Measurements from ENCODE around the gene CLSTN1. TPM values are rescaled to one million over a fixed set of nuclear protein-coding genes. Genes with fewer than 3 reads are reported as not detected.

The CLSTN1 gene
- total and polyA plus RNA-seq, 2 of the 13 experiments (the other 11 are each of a cell fraction or from before 2014, with no cell fraction given) = 19.7 to 29.8 TPM

DNA sequence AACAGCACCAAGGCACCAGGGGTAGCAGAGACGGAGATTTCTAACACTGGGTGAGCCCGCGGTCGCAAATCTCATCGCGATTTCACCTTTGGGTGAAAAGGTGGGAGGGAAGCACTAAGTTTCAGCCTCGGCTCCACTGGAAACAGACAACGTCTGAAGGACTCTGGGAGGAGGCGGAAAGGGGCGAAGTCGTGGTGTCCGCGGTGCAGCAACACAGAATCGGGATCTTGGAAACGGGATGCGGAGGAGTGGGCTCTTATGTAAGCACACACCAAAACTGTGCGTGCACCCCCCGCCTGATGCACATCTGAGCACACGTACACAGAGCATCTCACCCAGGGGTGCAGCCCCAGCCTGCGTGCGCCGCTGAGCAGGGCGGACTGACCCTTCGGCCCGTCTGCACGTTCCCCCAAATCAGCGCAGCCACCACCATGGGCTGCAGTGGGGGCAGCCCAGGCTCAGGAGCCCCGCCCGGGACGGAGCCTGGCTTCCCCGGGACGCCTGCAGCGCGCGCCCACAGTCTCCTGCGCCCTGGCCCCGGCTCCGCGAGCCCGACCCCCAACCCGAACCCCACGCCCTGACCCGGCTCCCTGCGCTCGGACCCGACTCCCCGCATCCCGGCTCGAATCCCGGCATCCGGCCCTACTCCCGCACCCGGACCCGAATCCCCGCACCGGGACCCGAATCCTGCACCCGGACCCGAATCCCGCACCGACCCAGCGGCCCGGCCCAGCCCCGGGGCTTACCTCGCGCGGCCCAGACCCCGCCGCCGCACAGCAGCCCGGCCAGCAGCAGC, 670 bp downstream of the CLSTN1 start (continued):
- TF ChIP-seq, protein P1, sequence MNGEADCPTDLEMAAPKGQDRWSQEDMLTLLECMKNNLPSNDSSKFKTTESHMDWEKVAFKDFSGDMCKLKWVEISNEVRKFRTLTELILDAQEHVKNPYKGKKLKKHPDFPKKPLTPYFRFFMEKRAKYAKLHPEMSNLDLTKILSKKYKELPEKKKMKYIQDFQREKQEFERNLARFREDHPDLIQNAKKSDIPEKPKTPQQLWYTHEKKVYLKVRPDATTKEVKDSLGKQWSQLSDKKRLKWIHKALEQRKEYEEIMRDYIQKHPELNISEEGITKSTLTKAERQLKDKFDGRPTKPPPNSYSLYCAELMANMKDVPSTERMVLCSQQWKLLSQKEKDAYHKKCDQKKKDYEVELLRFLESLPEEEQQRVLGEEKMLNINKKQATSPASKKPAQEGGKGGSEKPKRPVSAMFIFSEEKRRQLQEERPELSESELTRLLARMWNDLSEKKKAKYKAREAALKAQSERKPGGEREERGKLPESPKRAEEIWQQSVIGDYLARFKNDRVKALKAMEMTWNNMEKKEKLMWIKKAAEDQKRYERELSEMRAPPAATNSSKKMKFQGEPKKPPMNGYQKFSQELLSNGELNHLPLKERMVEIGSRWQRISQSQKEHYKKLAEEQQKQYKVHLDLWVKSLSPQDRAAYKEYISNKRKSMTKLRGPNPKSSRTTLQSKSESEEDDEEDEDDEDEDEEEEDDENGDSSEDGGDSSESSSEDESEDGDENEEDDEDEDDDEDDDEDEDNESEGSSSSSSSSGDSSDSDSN (CRISPR knock-in tag; IDR thresholded peaks at IDR 0.05) = peak; percentile 57
- no peak for TF ChIP-seq ZBTB42 (CRISPR knock-in tag; IDR thresholded peaks at IDR 0.05)
- TF ChIP-seq ZNF326 (CRISPR knock-in tag; IDR thresholded peaks at IDR 0.05; ENCODE audit: borderline replicate concordance) = no peak
- TF ChIP-seq HES4 (CRISPR knock-in tag; IDR thresholded peaks at IDR 0.05; ENCODE audit: borderline replicate concordance) = peak; percentile 9; the same call in 1 of the 2 replicates
- no peak for TF ChIP-seq SMYD3 (CRISPR knock-in tag; IDR thresholded peaks at IDR 0.05)
- TF ChIP-seq ZNF788 (CRISPR knock-in tag; IDR thresholded peaks at IDR 0.05; ENCODE audit: borderline replicate concordance) = peak; percentile 34; the same call in 1 of the 2 replicates
- TF ChIP-seq, protein P2, sequence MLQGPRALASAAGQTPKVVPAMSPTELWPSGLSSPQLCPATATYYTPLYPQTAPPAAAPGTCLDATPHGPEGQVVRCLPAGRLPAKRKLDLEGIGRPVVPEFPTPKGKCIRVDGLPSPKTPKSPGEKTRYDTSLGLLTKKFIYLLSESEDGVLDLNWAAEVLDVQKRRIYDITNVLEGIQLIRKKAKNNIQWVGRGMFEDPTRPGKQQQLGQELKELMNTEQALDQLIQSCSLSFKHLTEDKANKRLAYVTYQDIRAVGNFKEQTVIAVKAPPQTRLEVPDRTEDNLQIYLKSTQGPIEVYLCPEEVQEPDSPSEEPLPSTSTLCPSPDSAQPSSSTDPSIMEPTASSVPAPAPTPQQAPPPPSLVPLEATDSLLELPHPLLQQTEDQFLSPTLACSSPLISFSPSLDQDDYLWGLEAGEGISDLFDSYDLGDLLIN (CRISPR knock-in tag; IDR thresholded peaks at IDR 0.05; ENCODE audit: borderline replicate concordance) = no peak
- TF ChIP-seq, protein P3, sequence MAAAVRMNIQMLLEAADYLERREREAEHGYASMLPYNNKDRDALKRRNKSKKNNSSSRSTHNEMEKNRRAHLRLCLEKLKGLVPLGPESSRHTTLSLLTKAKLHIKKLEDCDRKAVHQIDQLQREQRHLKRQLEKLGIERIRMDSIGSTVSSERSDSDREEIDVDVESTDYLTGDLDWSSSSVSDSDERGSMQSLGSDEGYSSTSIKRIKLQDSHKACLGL (CRISPR knock-in tag; IDR thresholded peaks at IDR 0.05) = peak; percentile 60
- peak; percentile 34; the same call in 1 of the 2 replicates for TF ChIP-seq GABPB1 (CRISPR knock-in tag; IDR thresholded peaks at IDR 0.05)
- no peak for TF ChIP-seq RBM22 (optimal IDR thresholded peaks at IDR 0.05; ENCODE audit: low read length)
- TF ChIP-seq MTA1 (CRISPR knock-in tag; IDR thresholded peaks at IDR 0.05; ENCODE audit: borderline replicate concordance) = peak; percentile 48; the same call in 1 of the 2 replicates
- TF ChIP-seq KMT2A (CRISPR knock-in tag; IDR thresholded peaks at IDR 0.05) = peak; percentile 75; the same call in 1 of the 2 replicates
- no peak for TF ChIP-seq ZNF260 (CRISPR knock-in tag; IDR thresholded peaks at IDR 0.05; ENCODE audit: borderline replicate concordance, low read depth)
- TF ChIP-seq, protein P4, sequence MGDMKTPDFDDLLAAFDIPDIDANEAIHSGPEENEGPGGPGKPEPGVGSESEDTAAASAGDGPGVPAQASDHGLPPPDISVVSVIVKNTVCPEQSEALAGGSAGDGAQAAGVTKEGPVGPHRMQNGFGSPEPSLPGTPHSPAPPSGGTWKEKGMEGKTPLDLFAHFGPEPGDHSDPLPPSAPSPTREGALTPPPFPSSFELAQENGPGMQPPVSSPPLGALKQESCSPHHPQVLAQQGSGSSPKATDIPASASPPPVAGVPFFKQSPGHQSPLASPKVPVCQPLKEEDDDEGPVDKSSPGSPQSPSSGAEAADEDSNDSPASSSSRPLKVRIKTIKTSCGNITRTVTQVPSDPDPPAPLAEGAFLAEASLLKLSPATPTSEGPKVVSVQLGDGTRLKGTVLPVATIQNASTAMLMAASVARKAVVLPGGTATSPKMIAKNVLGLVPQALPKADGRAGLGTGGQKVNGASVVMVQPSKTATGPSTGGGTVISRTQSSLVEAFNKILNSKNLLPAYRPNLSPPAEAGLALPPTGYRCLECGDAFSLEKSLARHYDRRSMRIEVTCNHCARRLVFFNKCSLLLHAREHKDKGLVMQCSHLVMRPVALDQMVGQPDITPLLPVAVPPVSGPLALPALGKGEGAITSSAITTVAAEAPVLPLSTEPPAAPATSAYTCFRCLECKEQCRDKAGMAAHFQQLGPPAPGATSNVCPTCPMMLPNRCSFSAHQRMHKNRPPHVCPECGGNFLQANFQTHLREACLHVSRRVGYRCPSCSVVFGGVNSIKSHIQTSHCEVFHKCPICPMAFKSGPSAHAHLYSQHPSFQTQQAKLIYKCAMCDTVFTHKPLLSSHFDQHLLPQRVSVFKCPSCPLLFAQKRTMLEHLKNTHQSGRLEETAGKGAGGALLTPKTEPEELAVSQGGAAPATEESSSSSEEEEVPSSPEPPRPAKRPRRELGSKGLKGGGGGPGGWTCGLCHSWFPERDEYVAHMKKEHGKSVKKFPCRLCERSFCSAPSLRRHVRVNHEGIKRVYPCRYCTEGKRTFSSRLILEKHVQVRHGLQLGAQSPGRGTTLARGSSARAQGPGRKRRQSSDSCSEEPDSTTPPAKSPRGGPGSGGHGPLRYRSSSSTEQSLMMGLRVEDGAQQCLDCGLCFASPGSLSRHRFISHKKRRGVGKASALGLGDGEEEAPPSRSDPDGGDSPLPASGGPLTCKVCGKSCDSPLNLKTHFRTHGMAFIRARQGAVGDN (CRISPR knock-in tag; IDR thresholded peaks at IDR 0.05) = peak; percentile 62
- TF ChIP-seq GLI4 (CRISPR knock-in tag; IDR thresholded peaks at IDR 0.05; ENCODE audit: borderline replicate concordance) = 0 out of 2 replicates have a peak, but pooled peaks have one; percentile 33
- TF ChIP-seq, protein P5, sequence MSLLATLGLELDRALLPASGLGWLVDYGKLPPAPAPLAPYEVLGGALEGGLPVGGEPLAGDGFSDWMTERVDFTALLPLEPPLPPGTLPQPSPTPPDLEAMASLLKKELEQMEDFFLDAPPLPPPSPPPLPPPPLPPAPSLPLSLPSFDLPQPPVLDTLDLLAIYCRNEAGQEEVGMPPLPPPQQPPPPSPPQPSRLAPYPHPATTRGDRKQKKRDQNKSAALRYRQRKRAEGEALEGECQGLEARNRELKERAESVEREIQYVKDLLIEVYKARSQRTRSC (CRISPR knock-in tag; IDR thresholded peaks at IDR 0.05; ENCODE audit: low read depth) = 0 out of 2 replicates have a peak, but pooled peaks have one; percentile 60
- peak; percentile 43; the same call in 1 of the 2 replicates for TF ChIP-seq ZNF598 (CRISPR knock-in tag; IDR thresholded peaks at IDR 0.05; ENCODE audit: borderline replicate concordance)
- 0 out of 2 replicates have a peak, but pooled peaks have one; percentile 22 for TF ChIP-seq ZMAT3 (CRISPR knock-in tag; conservative IDR thresholded peaks at IDR 0.05)
- 0 out of 2 replicates have a peak, but pooled peaks have one; percentile 16 for TF ChIP-seq SRY (CRISPR knock-in tag; IDR thresholded peaks at IDR 0.05)

Data from HepG2 (cell line).